WTC11 (cell line): ENCODE measurements around the gene GALR2. TPM values are rescaled to one million over a fixed set of nuclear protein-coding genes. Genes with fewer than 3 reads are reported as not detected.

ENCODE experiments used
- ATAC-seq: fragments of 200-7000 bp; cut with Tn5 transposase; 2 replicates; pipeline ENCODE4 v1.10.0; 2021; ENCODE audit warnings: mild to moderate bottlenecking, moderate library complexity
- CTCF ChIA-PET: fragments of 300-600 bp; sonication (Branson Sonifier 250); formaldehyde crosslinking; loops from one replicate; lab custom pipeline; 2021; ENCODE audit warnings: antibody characterized with exemption; lab: Charles Lee
- POLR2A ChIA-PET: fragments of 350-600 bp; sonication (Branson Sonifier 250); formaldehyde crosslinking; loops from one replicate; lab custom pipeline; 2021; ENCODE audit warnings: antibody characterized with exemption; lab: Charles Lee
- DNase-seq: peaks from one replicate; pipeline ENCODE4 v3.0.0; 2021; ENCODE audit warnings: low spot score
- H3K27ac Mint-ChIP-seq: 2 replicates; pipeline ENCODE4 v1.8.0; 2021; ENCODE audit warnings: mixed read lengths
- H3K27me3 Mint-ChIP-seq: 2 replicates; pipeline ENCODE4 v1.8.0; 2021; ENCODE audit warnings: low read depth, mild to moderate bottlenecking, moderate library complexity, mixed read lengths
- H3K36me3 Mint-ChIP-seq: 2 replicates; pipeline ENCODE4 v1.8.0; 2021; ENCODE audit warnings: mixed read lengths
- H3K4me1 Mint-ChIP-seq: 2 replicates; pipeline ENCODE4 v1.8.0; 2022; ENCODE audit warnings: mixed read lengths
- H3K4me3 Mint-ChIP-seq: 2 replicates; pipeline ENCODE4 v1.8.0; 2021; ENCODE audit warnings: mild to moderate bottlenecking, moderate library complexity, mixed read lengths
- H3K9me3 Mint-ChIP-seq: 2 replicates; pipeline ENCODE4 v1.8.0; 2021; ENCODE audit warnings: mixed read lengths
- ARID4B ChIP-seq: sonication (generic); formaldehyde crosslinking; IDR thresholded peaks from 2 replicates; pipeline ENCODE4 v1.8.0; 2023; ENCODE audit warnings: missing genetic modification reagents, mild to moderate bottlenecking, borderline replicate concordance
- ATF3 ChIP-seq: sonication (generic); formaldehyde crosslinking; conservative IDR thresholded peaks from 2 replicates; pipeline ENCODE4 v1.8.1; 2022; ENCODE audit warnings: mild to moderate bottlenecking, missing genetic modification reagents
- CBFB ChIP-seq: sonication (generic); formaldehyde crosslinking; IDR thresholded peaks from 2 replicates; pipeline ENCODE4 v1.8.1; 2022; ENCODE audit warnings: mild to moderate bottlenecking, low read depth, missing genetic modification reagents
- EMX1 ChIP-seq: fragments of 250-450 bp; sonication (Bioruptor Pico); IDR thresholded peaks from 2 replicates; pipeline ENCODE4 v1.8.0; 2021; ENCODE audit warnings: mild to moderate bottlenecking
- FOXP1 ChIP-seq: sonication (generic); formaldehyde crosslinking; IDR thresholded peaks from 2 replicates; pipeline ENCODE4 v1.8.0; 2022; ENCODE audit warnings: missing genetic modification reagents, mild to moderate bottlenecking, moderate library complexity, borderline replicate concordance
- GRHL2 ChIP-seq: fragments of 250-450 bp; sonication (Bioruptor Pico); IDR thresholded peaks from 2 replicates; pipeline ENCODE4 v1.8.0; 2022; ENCODE audit warnings: mild to moderate bottlenecking, moderate library complexity; ENCODE audit not compliant: insufficient replicate concordance, severe bottlenecking
- JAZF1 ChIP-seq: fragments of 250-450 bp; sonication (Bioruptor Pico); IDR thresholded peaks from 2 replicates; pipeline ENCODE4 v1.9.0; 2021; ENCODE audit warnings: moderate library complexity, mild to moderate bottlenecking, inconsistent platforms
- JUN ChIP-seq: sonication (generic); formaldehyde crosslinking; IDR thresholded peaks from 2 replicates; pipeline ENCODE4 v1.8.0; 2023; ENCODE audit warnings: mild to moderate bottlenecking, missing genetic modification reagents
- KAT7 ChIP-seq: sonication (generic); formaldehyde crosslinking; IDR thresholded peaks from 2 replicates; pipeline ENCODE4 v1.8.1; 2023; ENCODE audit warnings: missing genetic modification reagents, mild to moderate bottlenecking, borderline replicate concordance
- NFE2L1 ChIP-seq: sonication (generic); formaldehyde crosslinking; IDR thresholded peaks from 2 replicates; pipeline ENCODE4 v1.8.1; 2023; ENCODE audit warnings: missing genetic modification reagents
- PRDM15 ChIP-seq: sonication (generic); formaldehyde crosslinking; IDR thresholded peaks from 2 replicates; pipeline ENCODE4 v1.8.0; 2022; ENCODE audit warnings: missing genetic modification reagents
- SP1 ChIP-seq: sonication (generic); formaldehyde crosslinking; conservative IDR thresholded peaks from 2 replicates; pipeline ENCODE4 v1.8.1; 2022; ENCODE audit warnings: missing genetic modification reagents
- TEAD4 ChIP-seq: sonication (generic); formaldehyde crosslinking; IDR thresholded peaks from 2 replicates; pipeline ENCODE4 v1.8.0; 2022; ENCODE audit warnings: mild to moderate bottlenecking, missing genetic modification reagents
- ZMAT4 ChIP-seq: fragments of 250-450 bp; sonication (Bioruptor Pico); IDR thresholded peaks from 2 replicates; pipeline ENCODE4 v1.9.0; 2021; ENCODE audit warnings: mild to moderate bottlenecking
- ZNF232 ChIP-seq: sonication (generic); formaldehyde crosslinking; IDR thresholded peaks from 2 replicates; pipeline ENCODE4 v1.8.0; 2022; ENCODE audit warnings: mild to moderate bottlenecking, missing genetic modification reagents
- ZNF281 ChIP-seq: sonication (generic); formaldehyde crosslinking; IDR thresholded peaks from 2 replicates; pipeline ENCODE4 v1.8.0; 2023; ENCODE audit warnings: mild to moderate bottlenecking, missing genetic modification reagents
- ZNF396 ChIP-seq: fragments of 250-450 bp; sonication (Bioruptor Pico); IDR thresholded peaks from 2 replicates; pipeline ENCODE4 v1.8.0; 2021; ENCODE audit warnings: mild to moderate bottlenecking, moderate library complexity, borderline replicate concordance
- ZNF425 ChIP-seq: fragments of 250-450 bp; sonication (Bioruptor Pico); conservative IDR thresholded peaks from 2 replicates; pipeline ENCODE4 v1.9.0; 2021; ENCODE audit warnings: mild to moderate bottlenecking
- ZNF671 ChIP-seq: fragments of 250-450 bp; sonication (Bioruptor Pico); IDR thresholded peaks from 2 replicates; pipeline ENCODE4 v1.8.0; 2021; ENCODE audit warnings: mild to moderate bottlenecking
- total RNA-seq: library from RNA; stranded (reverse); gene quantifications from 3 replicates; pipeline ENCODE4 v1.2.3, GENCODE V29; 2021

GALR2 gene
- total RNA-seq, 1 experiment from 2014 or later: 2.9 TPM

- no peak for TF ChIP-seq TEAD4 (CRISPR knock-in tag)
- no peak for TF ChIP-seq NFE2L1 (CRISPR knock-in tag)
- no peak for TF ChIP-seq PRDM15 (CRISPR knock-in tag)
- no peak for TF ChIP-seq CBFB (CRISPR knock-in tag)
- TF ChIP-seq, all 79 proteins: peak for 0
Observed at GRCh38 chr17:76107509-76107908, 32.9 kb downstream of the GALR2 start (continued).

- DNase-seq (no peak), ATAC-seq (no peak)
- POLR2A ChIA-PET: no interaction called here
- Mint-ChIP-seq H3K4me1 (peaks cover 3% of the 10 kb centered on the region; the same call in 1 of the 2 replicates), H3K27me3 (no peaks in the 10 kb centered on the region), H3K4me3 (no peak overlapping the region), H3K36me3 (no peaks in the 10 kb centered on the region; the same call in 1 of the 2 replicates), H3K27ac (no peak overlapping the region), H3K9me3 (peaks cover 5% of the 10 kb centered on the region)
- TF ChIP-seq GRHL2 (CRISPR knock-in tag) (no peak), ZMAT4 (CRISPR knock-in tag) (no peak), ZNF281 (CRISPR knock-in tag) (no peak), ZNF232 (CRISPR knock-in tag) (no peak), KAT7 (CRISPR knock-in tag) (no peak)
- CTCF ChIA-PET: interaction anchor here (1.2 to 1.7 kb wide), 3 partner anchors 9 to 168 kb away, joined by 3 to 6 read pairs (median 4); no protein-coding TSS in a partner anchor
Observed at GRCh38 chr17:76111956-76112355, 37.4 kb downstream of the GALR2 start.

GRCh38 chr17:76115138-76115754 lies 40.7 kb downstream of the GALR2 start:
- no peaks in the 10 kb centered on the region for H3K27me3 Mint-ChIP-seq
- DNase-seq (no peak), ATAC-seq (no peak)
- CTCF ChIA-PET: interaction anchor here (1.0 kb wide), 1 partner anchor 115 kb away, joined by 3 read pairs; the partner anchor contains the start of gene CDK3
- H3K4me1 Mint-ChIP-seq: peaks cover 14% of the 10 kb centered on the region
- no peak overlapping the region for H3K27ac Mint-ChIP-seq
- H3K36me3 Mint-ChIP-seq: no peaks in the 10 kb centered on the region; the same call in 1 of the 2 replicates
- H3K4me3 Mint-ChIP-seq: no peak overlapping the region
- H3K9me3 Mint-ChIP-seq: peaks cover 5% of the 10 kb centered on the region
- POLR2A ChIA-PET: no interaction called here
- TF ChIP-seq ARID4B (no peak), ATF3 (no peak), JUN (CRISPR knock-in tag) (no peak), SP1 (CRISPR knock-in tag) (no peak), ZNF425 (CRISPR knock-in tag) (no peak), ZNF396 (CRISPR knock-in tag) (no peak), JAZF1 (CRISPR knock-in tag) (no peak), NFE2L1 (CRISPR knock-in tag) (no peak), KAT7 (CRISPR knock-in tag) (no peak), EMX1 (CRISPR knock-in tag) (no peak), ZNF671 (CRISPR knock-in tag) (no peak), FOXP1 (no peak)
